ENCODE data around the gene MS4A5.

The MS4A5 gene

GRCh38 chr11:60485987-60486386 lies 56.6 kb downstream of the MS4A5 start:
- Histone ChIP-seq H3K9me3 (ENCODE audit: control insufficient read depth, insufficient read depth, low read length) (peaks cover 8% of the 10 kb centered on the region; the same call in 1 of the 2 replicates), H3K4me3 (ENCODE audit: low read length) (peak overlapping the region; percentile 29; the same call in 1 of the 2 replicates), H3K27ac (ENCODE audit: low read depth, low read length) (peak overlapping the region; percentile 41), H3K9me2 (replicated peaks; ENCODE audit: control insufficient read depth, low read length) (no peaks in the 10 kb centered on the region), H3K4me2 (ENCODE audit: low read length) (peak overlapping the region; percentile 50), H3K36me3 (ENCODE audit: control insufficient read depth, low read length) (peaks cover 18% of the 10 kb centered on the region), H4K20me1 (ENCODE audit: control insufficient read depth, insufficient read depth, low read depth, low read length) (no peaks in the 10 kb centered on the region), H3F3A (ENCODE audit: control insufficient read depth, insufficient read depth) (peaks cover 21% of the 10 kb centered on the region), H3K79me2 (ENCODE audit: control insufficient read depth, low read length) (no peaks in the 10 kb centered on the region), H3K4me1 (ENCODE audit: control insufficient read depth, low read length) (peaks cover 54% of the 10 kb centered on the region), H3K27me3 (ENCODE audit: control insufficient read depth, low read length) (no peaks in the 10 kb centered on the region)
- TF ChIP-seq EZH2phosphoT487 (IDR thresholded peaks at IDR 0.05; ENCODE audit: borderline replicate concordance, low read length), result no peak
- TF ChIP-seq CTCF (IDR thresholded peaks at IDR 0.05; ENCODE audit: low read depth, low read length, poor library complexity, severe bottlenecking), result peak; percentile 93

- Histone ChIP-seq H3K36me3 (ENCODE audit: control insufficient read depth, low read length) (no peaks in the 10 kb centered on the region), H3K27me3 (ENCODE audit: control insufficient read depth, low read length) (no peaks in the 10 kb centered on the region), H3K4me1 (ENCODE audit: control insufficient read depth, low read length) (no peaks in the 10 kb centered on the region), H4K20me1 (ENCODE audit: control insufficient read depth, insufficient read depth, low read depth, low read length) (no peaks in the 10 kb centered on the region), H3F3A (ENCODE audit: control insufficient read depth, insufficient read depth) (no peaks in the 10 kb centered on the region), H3K79me2 (ENCODE audit: control insufficient read depth, low read length) (no peaks in the 10 kb centered on the region), H3K9me2 (replicated peaks; ENCODE audit: control insufficient read depth, low read length) (no peaks in the 10 kb centered on the region), H3K27ac (ENCODE audit: low read depth, low read length) (no peak within 1 kb of the TSS), H3K4me2 (ENCODE audit: low read length) (no peak within 1 kb of the TSS), H3K4me3 (ENCODE audit: low read length) (no peak within 1 kb of the TSS), H3K9me3 (ENCODE audit: control insufficient read depth, insufficient read depth, low read length) (no peaks in the 10 kb centered on the region)
- TF ChIP-seq EZH2phosphoT487 (IDR thresholded peaks at IDR 0.05; ENCODE audit: borderline replicate concordance, low read length), result no peak
- no peak for TF ChIP-seq CTCF (IDR thresholded peaks at IDR 0.05; ENCODE audit: low read depth, low read length, poor library complexity, severe bottlenecking)
Observed at GRCh38 chr11:60492488-60493009, 63.2 kb downstream of the MS4A5 start, which contains the start of gene MS4A12. Gene MS4A12 (plus strand): TSS chr11:60492778. CDS start chr11:60497319, 4,541 bp downstream.

- Histone ChIP-seq H3K27ac (ENCODE audit: low read depth, low read length) (no peak overlapping the region), H3K27me3 (ENCODE audit: control insufficient read depth, low read length) (no peaks in the 10 kb centered on the region), H3K79me2 (ENCODE audit: control insufficient read depth, low read length) (no peaks in the 10 kb centered on the region), H3F3A (ENCODE audit: control insufficient read depth, insufficient read depth) (no peaks in the 10 kb centered on the region), H4K20me1 (ENCODE audit: control insufficient read depth, insufficient read depth, low read depth, low read length) (no peaks in the 10 kb centered on the region), H3K4me1 (ENCODE audit: control insufficient read depth, low read length) (peaks cover 1% of the 10 kb centered on the region), H3K4me3 (ENCODE audit: low read length) (no peak overlapping the region), H3K9me3 (ENCODE audit: control insufficient read depth, insufficient read depth, low read length) (no peaks in the 10 kb centered on the region), H3K4me2 (ENCODE audit: low read length) (no peak overlapping the region), H3K9me2 (replicated peaks; ENCODE audit: control insufficient read depth, low read length) (no peaks in the 10 kb centered on the region), H3K36me3 (ENCODE audit: control insufficient read depth, low read length) (no peaks in the 10 kb centered on the region)
- TF ChIP-seq EZH2phosphoT487 (IDR thresholded peaks at IDR 0.05; ENCODE audit: borderline replicate concordance, low read length) (no peak), CTCF (IDR thresholded peaks at IDR 0.05; ENCODE audit: low read depth, low read length, poor library complexity, severe bottlenecking) (no peak)
Observed at GRCh38 chr11:60493454-60493853, 64.1 kb downstream of the MS4A5 start.
